KMS-11 (cell line): Measurements from ENCODE around the gene DHRS3.

Experiments
- H2AFZ ChIP-seq: fragments of 200-600 bp; sonication (generic); 2 replicates; pipeline ENCODE4 v1.6.1; 2016; ENCODE audit warnings: antibody characterized with exemption, mixed run types, low read depth
- H3K27ac ChIP-seq: fragments of 200-600 bp; sonication (generic); 2 replicates; pipeline ENCODE4 v1.6.1; 2016; ENCODE audit warnings: mild to moderate bottlenecking, mixed run types
- H3K27me3 ChIP-seq: fragments of 200-600 bp; sonication (generic); 2 replicates; pipeline ENCODE4 v1.6.1; 2017; ENCODE audit warnings: mild to moderate bottlenecking, low read depth, mixed run types, moderate library complexity; ENCODE audit not compliant: insufficient read depth
- H3K36me3 ChIP-seq: fragments of 200-600 bp; sonication (generic); 2 replicates; pipeline ENCODE4 v1.6.1; 2017; ENCODE audit warnings: mild to moderate bottlenecking, mixed run types; ENCODE audit not compliant: insufficient read depth
- H3K4me1 ChIP-seq: fragments of 200-600 bp; sonication (generic); 2 replicates; pipeline ENCODE4 v1.6.1; 2016; ENCODE audit warnings: mild to moderate bottlenecking, low read depth, mixed run types; ENCODE audit not compliant: poor library complexity, severe bottlenecking
- H3K4me2 ChIP-seq: fragments of 200-600 bp; sonication (generic); 2 replicates; pipeline ENCODE4 v1.7.0; 2016; ENCODE audit warnings: mild to moderate bottlenecking, mixed run types
- H3K4me3 ChIP-seq: fragments of 200-600 bp; sonication (generic); IDR thresholded peaks from 2 replicates; pipeline ENCODE4 v1.6.1; 2017; ENCODE audit warnings: low read depth, low read length, mixed read lengths; ENCODE audit not compliant: insufficient read depth
- H3K79me2 ChIP-seq: fragments of 200-600 bp; sonication (generic); 2 replicates; pipeline ENCODE4 v1.6.1; 2016; ENCODE audit warnings: low read depth, mixed run types; ENCODE audit not compliant: insufficient read depth
- H3K9ac ChIP-seq: fragments of 200-600 bp; sonication (generic); 2 replicates; pipeline ENCODE4 v1.6.1; 2016; ENCODE audit warnings: mild to moderate bottlenecking, mixed run types
- H4K20me1 ChIP-seq: fragments of 200-600 bp; sonication (generic); 2 replicates; pipeline ENCODE4 v1.6.1; 2016; ENCODE audit warnings: mild to moderate bottlenecking, mixed run types; ENCODE audit not compliant: insufficient read depth
- CTCF ChIP-seq: fragments of 200-600 bp; sonication (generic); conservative IDR thresholded peaks from 2 replicates; pipeline ENCODE4 v1.6.1; 2017; ENCODE audit warnings: low read depth, mild to moderate bottlenecking, antibody characterized with exemption, low read length, moderate library complexity, mixed read lengths

DHRS3 gene

GRCh38 chr1:12643079-12643478 lies 25.1 kb upstream of the DHRS3 start:
- H3K27me3 ChIP-seq: no peaks in the 10 kb centered on the region; the same call in 1 of the 2 replicates
- no peaks in the 10 kb centered on the region for H3K36me3 ChIP-seq
- H2AFZ ChIP-seq: no peak overlapping the region
- H3K79me2 ChIP-seq: no peaks in the 10 kb centered on the region
- no peaks in the 10 kb centered on the region for H4K20me1 ChIP-seq
- H3K4me1 ChIP-seq: no peaks in the 10 kb centered on the region
- TF ChIP-seq CTCF: no peak
- no peak overlapping the region for H3K27ac ChIP-seq
- no peak overlapping the region for H3K9ac ChIP-seq
- no peak overlapping the region for H3K4me3 ChIP-seq
- H3K4me2 ChIP-seq: no peak overlapping the region

GRCh38 chr1:12640958-12641272 lies 22.9 kb upstream of the DHRS3 start:
- no peak for TF ChIP-seq CTCF

GRCh38 chr1:12640237-12640957 lies 22.4 kb upstream of the DHRS3 start:
- Histone ChIP-seq H4K20me1 (no peaks in the 10 kb centered on the region), H3K27me3 (no peaks in the 10 kb centered on the region), H3K4me1 (no peaks in the 10 kb centered on the region), H3K27ac (no peak overlapping the region), H2AFZ (no peak overlapping the region), H3K9ac (no peak overlapping the region), H3K4me2 (no peak overlapping the region), H3K79me2 (no peaks in the 10 kb centered on the region), H3K4me3 (no peak overlapping the region), H3K36me3 (no peaks in the 10 kb centered on the region)
- TF ChIP-seq CTCF: no peak

More at GRCh38 chr1:12640958-12641272, 22.9 kb upstream of the DHRS3 start:
- Histone ChIP-seq H2AFZ (no peak overlapping the region), H3K9ac (no peak overlapping the region), H3K27ac (no peak overlapping the region), H3K36me3 (no peaks in the 10 kb centered on the region), H3K4me2 (no peak overlapping the region), H3K79me2 (no peaks in the 10 kb centered on the region), H3K27me3 (no peaks in the 10 kb centered on the region), H3K4me3 (no peak overlapping the region), H3K4me1 (no peaks in the 10 kb centered on the region), H4K20me1 (no peaks in the 10 kb centered on the region)

- no peak for TF ChIP-seq CTCF
- no peak overlapping the region for H3K4me3 ChIP-seq
Observed at GRCh38 chr1:12637693-12638092, 19.7 kb upstream of the DHRS3 start.

More at GRCh38 chr1:12637693-12638092, 19.7 kb upstream of the DHRS3 start:
- H3K27me3 ChIP-seq: no peaks in the 10 kb centered on the region
- H2AFZ ChIP-seq: no peak overlapping the region
- H3K4me2 ChIP-seq: no peak overlapping the region
- no peaks in the 10 kb centered on the region for H3K4me1 ChIP-seq
- no peak overlapping the region for H3K9ac ChIP-seq
- no peak overlapping the region for H3K27ac ChIP-seq
- H4K20me1 ChIP-seq: no peaks in the 10 kb centered on the region
- no peaks in the 10 kb centered on the region for H3K36me3 ChIP-seq
- H3K79me2 ChIP-seq: no peaks in the 10 kb centered on the region
